Measurements from ENCODE around the gene MAST4.

MAST4 gene

GRCh38 chr5:67187006-67187715, 591.0 kb downstream of the MAST4 start:
- no peak for DNase-seq (ENCODE audit: low read depth in 2 of 2)

GRCh38 chr5:67188274-67189078, 592.3 kb downstream of the MAST4 start:
- DNase-seq (ENCODE audit: low read depth in 2 of 2), result no peak

- DNase-seq (ENCODE audit: low read depth in 2 of 2), result no peak
These were observed 592.8 kb downstream of the MAST4 start for GRCh38 chr5:67189079-67189354.

GRCh38 chr5:67189931-67190330, 593.7 kb downstream of the MAST4 start:
- no peak for DNase-seq (ENCODE audit: low read depth in 2 of 2)

- no peak for DNase-seq (ENCODE audit: low read depth in 2 of 2)
These were observed 594.2 kb downstream of the MAST4 start for GRCh38 chr5:67190410-67190809.

GRCh38 chr5:67190861-67191260, 594.7 kb downstream of the MAST4 start:
- DNase-seq (ENCODE audit: low read depth in 2 of 2), result no peak

GRCh38 chr5:67192719-67193438, 596.7 kb downstream of the MAST4 start:
- DNase-seq (ENCODE audit: low read depth in 2 of 2), result no peak

- no peak for DNase-seq (ENCODE audit: low read depth in 2 of 2)
These were observed 597.2 kb downstream of the MAST4 start for GRCh38 chr5:67193439-67193807.

GRCh38 chr5:67194166-67194565, 598.0 kb downstream of the MAST4 start:
- no peak for DNase-seq (ENCODE audit: low read depth in 2 of 2)

GRCh38 chr5:67195406-67196275, 599.4 kb downstream of the MAST4 start:
- no peak for DNase-seq (ENCODE audit: low read depth in 2 of 2)

- DNase-seq (ENCODE audit: low read depth in 2 of 2), result no peak
These were observed 600.4 kb downstream of the MAST4 start, which contains the start of gene CD180 for GRCh38 chr5:67196537-67197059. Gene CD180, minus strand, starts transcription at chr5:67196799. Its CDS starts 158 bp downstream, at chr5:67196641.

GRCh38 chr5:67197536-67197935, 601.3 kb downstream of the MAST4 start:
- no peak for DNase-seq (ENCODE audit: low read depth in 2 of 2)

- no peak for DNase-seq (ENCODE audit: low read depth in 2 of 2)
These were observed 602.7 kb downstream of the MAST4 start for GRCh38 chr5:67198917-67199316.

- DNase-seq (ENCODE audit: low read depth in 2 of 2), result no peak
These were observed 603.7 kb downstream of the MAST4 start for GRCh38 chr5:67199859-67200258.

- DNase-seq (ENCODE audit: low read depth in 2 of 2), result no peak
These were observed 604.8 kb downstream of the MAST4 start for GRCh38 chr5:67200809-67201562.

GRCh38 chr5:67201897-67202549, 605.8 kb downstream of the MAST4 start:
- no peak for DNase-seq (ENCODE audit: low read depth in 2 of 2)

GRCh38 chr5:67202828-67203227, 606.6 kb downstream of the MAST4 start:
- no peak for DNase-seq (ENCODE audit: low read depth in 2 of 2)

- DNase-seq (ENCODE audit: low read depth in 2 of 2), result no peak
These were observed 607.5 kb downstream of the MAST4 start for GRCh38 chr5:67203701-67204074.

- no peak for DNase-seq (ENCODE audit: low read depth in 2 of 2)
These were observed 608.6 kb downstream of the MAST4 start for GRCh38 chr5:67204821-67205220.

GRCh38 chr5:67205981-67206380, 609.8 kb downstream of the MAST4 start:
- DNase-seq (ENCODE audit: low read depth in 2 of 2), result no peak
